OCI-LY1 (cell line): Measurements from ENCODE around the gene TFDP2.

ENCODE experiments used
- CTCF ChIP-seq: fragments of 200-600 bp; sonication (generic), shearing (Covaris generic); IDR thresholded peaks from 2 replicates; pipeline ENCODE4 v1.5.1; 2017; ENCODE audit warnings: mild to moderate bottlenecking, antibody characterized with exemption, low read length, moderate library complexity, mixed read lengths
- EZH2 ChIP-seq: fragments of 200-600 bp; sonication (generic), shearing (Covaris generic); IDR thresholded peaks from 2 replicates; pipeline ENCODE4 v1.8.0; 2017; ENCODE audit warnings: borderline replicate concordance, mixed run types, mild to moderate bottlenecking, antibody characterized with exemption, low read length, moderate library complexity, mixed read lengths

- TF ChIP-seq CTCF (no peak), EZH2 (no peak)
These were observed 119.6 kb downstream of the TFDP2 start for GRCh38 chr3:142029791-142030190.
